ENCODE measurements around the gene FAM200B. TPM values are rescaled to one million over a fixed set of nuclear protein-coding genes. Genes with fewer than 3 reads are reported as not detected.

The FAM200B gene
- total RNA-seq, 2 donors from 2014 or later = 27.3 to 32.2 TPM

DNA sequence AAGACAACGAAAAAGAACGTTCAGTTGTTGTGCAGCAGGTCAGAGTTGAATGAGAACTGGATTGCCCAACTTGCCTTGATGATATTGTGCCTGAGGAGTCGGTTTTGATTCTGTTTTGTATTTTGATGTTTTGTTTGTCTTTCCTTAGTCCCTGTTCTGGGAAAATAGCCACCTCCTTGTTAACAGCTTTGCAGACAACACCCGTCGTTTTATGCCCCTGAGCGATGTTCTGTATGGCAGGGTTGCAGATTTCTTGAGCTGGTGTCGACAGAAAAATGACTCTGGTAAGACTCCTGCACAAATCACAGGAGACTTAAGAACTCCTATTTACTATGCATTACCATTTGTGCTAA, 25.7 kb downstream of the FAM200B start:
- no peak overlapping the region for H3K4me3 ChIP-seq
- peaks cover 2% of the 10 kb centered on the region for H3K4me1 ChIP-seq
- no peak overlapping the region for H3K9ac ChIP-seq (ENCODE audit: low read depth in 2 of 2, low read length in 2 of 2)
- no peaks in the 10 kb centered on the region for H3K27me3 ChIP-seq
- H3K36me3 ChIP-seq = no peaks in the 10 kb centered on the region
- no peak overlapping the region for H3K27ac ChIP-seq
- H3K9me3 ChIP-seq = no peaks in the 10 kb centered on the region
- TF ChIP-seq CTCF (IDR thresholded peaks at IDR 0.05) = no peak
- DNase-seq = no peak
- intact Hi-C loops (cut with DNase I) = no loop called here

GRCh38 chr4:15711762-15712161, 30.1 kb downstream of the FAM200B start:
- Histone ChIP-seq H3K27me3 (no peaks in the 10 kb centered on the region), H3K36me3 (no peaks in the 10 kb centered on the region), H3K9me3 (no peaks in the 10 kb centered on the region), H3K4me1 (no peaks in the 10 kb centered on the region), H3K9ac (ENCODE audit: low read depth in 2 of 2, low read length in 2 of 2) (no peak overlapping the region), H3K4me3 (no peak overlapping the region), H3K27ac (no peak overlapping the region)
- no peak for DNase-seq
- intact Hi-C loops (cut with DNase I) = no loop called here
- TF ChIP-seq CTCF (IDR thresholded peaks at IDR 0.05) = no peak

GRCh38 chr4:15712214-15712613, 30.6 kb downstream of the FAM200B start:
- Histone ChIP-seq H3K27me3 (no peaks in the 10 kb centered on the region), H3K4me3 (no peak overlapping the region), H3K27ac (no peak overlapping the region), H3K36me3 (no peaks in the 10 kb centered on the region), H3K9me3 (no peaks in the 10 kb centered on the region), H3K4me1 (no peaks in the 10 kb centered on the region), H3K9ac (ENCODE audit: low read depth in 2 of 2, low read length in 2 of 2) (no peak overlapping the region)
- intact Hi-C loops (cut with DNase I) = no loop called here
- no peak for TF ChIP-seq CTCF (IDR thresholded peaks at IDR 0.05)
- DNase-seq = no peak

DNA sequence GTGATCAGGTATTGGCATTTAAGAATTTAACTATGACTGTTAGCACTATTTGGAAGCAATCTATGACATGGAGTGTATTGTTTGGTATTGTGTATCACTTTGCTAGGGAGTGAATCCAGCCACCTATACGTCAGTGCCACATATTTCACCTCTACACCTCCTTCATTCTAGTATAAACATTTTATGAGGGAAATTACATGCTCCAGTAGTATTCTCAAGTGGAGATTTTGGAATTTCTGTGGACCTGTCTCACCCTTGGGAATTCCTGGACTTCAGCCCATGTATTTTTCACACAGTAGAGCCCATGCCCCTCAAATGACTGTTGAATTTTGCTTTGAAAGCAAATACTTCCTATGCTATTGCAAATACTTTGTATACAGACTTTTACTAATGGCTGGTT, 32.5 kb downstream of the FAM200B start:
- Histone ChIP-seq H3K36me3 (no peaks in the 10 kb centered on the region), H3K4me1 (no peaks in the 10 kb centered on the region), H3K9ac (ENCODE audit: low read depth in 2 of 2, low read length in 2 of 2) (no peak overlapping the region), H3K9me3 (no peaks in the 10 kb centered on the region), H3K4me3 (no peak overlapping the region), H3K27ac (no peak overlapping the region), H3K27me3 (no peaks in the 10 kb centered on the region)
- no peak for DNase-seq
- no peak for TF ChIP-seq CTCF (IDR thresholded peaks at IDR 0.05)
- intact Hi-C loops (cut with DNase I) = no loop called here

- no peak for DNase-seq
- no peaks in the 10 kb centered on the region for H3K36me3 ChIP-seq
- no peak overlapping the region for H3K4me3 ChIP-seq
- no peak overlapping the region for H3K27ac ChIP-seq
- H3K9ac ChIP-seq (ENCODE audit: low read depth in 2 of 2, low read length in 2 of 2) = no peak overlapping the region
- H3K27me3 ChIP-seq = no peaks in the 10 kb centered on the region
- intact Hi-C loops (cut with DNase I) = no loop called here
- no peaks in the 10 kb centered on the region for H3K4me1 ChIP-seq
- TF ChIP-seq CTCF (IDR thresholded peaks at IDR 0.05) = no peak
- no peaks in the 10 kb centered on the region for H3K9me3 ChIP-seq
These were observed 33.2 kb downstream of the FAM200B start for GRCh38 chr4:15714646-15715435.

All from colonic mucosa (tissue), 4 donors.